ENCODE results near the gene TRIL. TPM values are rescaled to one million over a fixed set of nuclear protein-coding genes. Genes with fewer than 3 reads are reported as not detected.

Gene TRIL
- total and polyA plus RNA-seq, 2 of the 13 experiments (the other 11 are each of a cell fraction or from before 2014, with no cell fraction given), result 0.18 to 0.40 TPM

GRCh38 chr7:28955718-28956607 lies 2.2 kb downstream of the TRIL start (continued):
- TF ChIP-seq, protein P1, sequence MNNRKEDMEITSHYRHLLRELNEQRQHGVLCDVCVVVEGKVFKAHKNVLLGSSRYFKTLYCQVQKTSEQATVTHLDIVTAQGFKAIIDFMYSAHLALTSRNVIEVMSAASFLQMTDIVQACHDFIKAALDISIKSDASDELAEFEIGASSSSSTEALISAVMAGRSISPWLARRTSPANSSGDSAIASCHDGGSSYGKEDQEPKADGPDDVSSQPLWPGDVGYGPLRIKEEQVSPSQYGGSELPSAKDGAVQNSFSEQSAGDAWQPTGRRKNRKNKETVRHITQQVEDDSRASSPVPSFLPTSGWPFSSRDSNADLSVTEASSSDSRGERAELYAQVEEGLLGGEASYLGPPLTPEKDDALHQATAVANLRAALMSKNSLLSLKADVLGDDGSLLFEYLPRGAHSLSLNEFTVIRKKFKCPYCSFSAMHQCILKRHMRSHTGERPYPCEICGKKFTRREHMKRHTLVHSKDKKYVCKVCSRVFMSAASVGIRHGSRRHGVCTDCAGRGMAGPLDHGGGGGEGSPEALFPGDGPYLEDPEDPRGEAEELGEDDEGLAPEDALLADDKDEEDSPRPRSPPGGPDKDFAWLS (CRISPR knock-in tag; IDR thresholded peaks at IDR 0.05; ENCODE audit: borderline replicate concordance), result no peak
- peak; percentile 93; the same call in 1 of the 2 replicates for TF ChIP-seq PAX8 (CRISPR knock-in tag; IDR thresholded peaks at IDR 0.05; ENCODE audit: borderline replicate concordance)
- TF ChIP-seq, protein P2, sequence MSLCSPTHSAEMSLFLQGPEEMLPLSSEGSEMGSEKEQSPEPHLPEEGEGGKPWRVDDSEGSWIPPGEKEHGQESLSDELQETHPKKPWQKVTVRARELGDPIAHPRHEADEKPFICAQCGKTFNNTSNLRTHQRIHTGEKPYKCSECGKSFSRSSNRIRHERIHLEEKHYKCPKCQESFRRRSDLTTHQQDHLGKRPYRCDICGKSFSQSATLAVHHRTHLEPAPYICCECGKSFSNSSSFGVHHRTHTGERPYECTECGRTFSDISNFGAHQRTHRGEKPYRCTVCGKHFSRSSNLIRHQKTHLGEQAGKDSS (CRISPR knock-in tag; IDR thresholded peaks at IDR 0.05; ENCODE audit: borderline replicate concordance, low read depth), result peak; percentile 87
- TF ChIP-seq ZNF724P (CRISPR knock-in tag; IDR thresholded peaks at IDR 0.05; ENCODE audit: borderline replicate concordance), result peak; percentile 94
- peak; percentile 96; the same call in 1 of the 2 replicates for TF ChIP-seq ZNF776 (CRISPR knock-in tag; IDR thresholded peaks at IDR 0.05)
- no peak for TF ChIP-seq HMG20B (CRISPR knock-in tag; conservative IDR thresholded peaks at IDR 0.05)
- TF ChIP-seq, protein P3, sequence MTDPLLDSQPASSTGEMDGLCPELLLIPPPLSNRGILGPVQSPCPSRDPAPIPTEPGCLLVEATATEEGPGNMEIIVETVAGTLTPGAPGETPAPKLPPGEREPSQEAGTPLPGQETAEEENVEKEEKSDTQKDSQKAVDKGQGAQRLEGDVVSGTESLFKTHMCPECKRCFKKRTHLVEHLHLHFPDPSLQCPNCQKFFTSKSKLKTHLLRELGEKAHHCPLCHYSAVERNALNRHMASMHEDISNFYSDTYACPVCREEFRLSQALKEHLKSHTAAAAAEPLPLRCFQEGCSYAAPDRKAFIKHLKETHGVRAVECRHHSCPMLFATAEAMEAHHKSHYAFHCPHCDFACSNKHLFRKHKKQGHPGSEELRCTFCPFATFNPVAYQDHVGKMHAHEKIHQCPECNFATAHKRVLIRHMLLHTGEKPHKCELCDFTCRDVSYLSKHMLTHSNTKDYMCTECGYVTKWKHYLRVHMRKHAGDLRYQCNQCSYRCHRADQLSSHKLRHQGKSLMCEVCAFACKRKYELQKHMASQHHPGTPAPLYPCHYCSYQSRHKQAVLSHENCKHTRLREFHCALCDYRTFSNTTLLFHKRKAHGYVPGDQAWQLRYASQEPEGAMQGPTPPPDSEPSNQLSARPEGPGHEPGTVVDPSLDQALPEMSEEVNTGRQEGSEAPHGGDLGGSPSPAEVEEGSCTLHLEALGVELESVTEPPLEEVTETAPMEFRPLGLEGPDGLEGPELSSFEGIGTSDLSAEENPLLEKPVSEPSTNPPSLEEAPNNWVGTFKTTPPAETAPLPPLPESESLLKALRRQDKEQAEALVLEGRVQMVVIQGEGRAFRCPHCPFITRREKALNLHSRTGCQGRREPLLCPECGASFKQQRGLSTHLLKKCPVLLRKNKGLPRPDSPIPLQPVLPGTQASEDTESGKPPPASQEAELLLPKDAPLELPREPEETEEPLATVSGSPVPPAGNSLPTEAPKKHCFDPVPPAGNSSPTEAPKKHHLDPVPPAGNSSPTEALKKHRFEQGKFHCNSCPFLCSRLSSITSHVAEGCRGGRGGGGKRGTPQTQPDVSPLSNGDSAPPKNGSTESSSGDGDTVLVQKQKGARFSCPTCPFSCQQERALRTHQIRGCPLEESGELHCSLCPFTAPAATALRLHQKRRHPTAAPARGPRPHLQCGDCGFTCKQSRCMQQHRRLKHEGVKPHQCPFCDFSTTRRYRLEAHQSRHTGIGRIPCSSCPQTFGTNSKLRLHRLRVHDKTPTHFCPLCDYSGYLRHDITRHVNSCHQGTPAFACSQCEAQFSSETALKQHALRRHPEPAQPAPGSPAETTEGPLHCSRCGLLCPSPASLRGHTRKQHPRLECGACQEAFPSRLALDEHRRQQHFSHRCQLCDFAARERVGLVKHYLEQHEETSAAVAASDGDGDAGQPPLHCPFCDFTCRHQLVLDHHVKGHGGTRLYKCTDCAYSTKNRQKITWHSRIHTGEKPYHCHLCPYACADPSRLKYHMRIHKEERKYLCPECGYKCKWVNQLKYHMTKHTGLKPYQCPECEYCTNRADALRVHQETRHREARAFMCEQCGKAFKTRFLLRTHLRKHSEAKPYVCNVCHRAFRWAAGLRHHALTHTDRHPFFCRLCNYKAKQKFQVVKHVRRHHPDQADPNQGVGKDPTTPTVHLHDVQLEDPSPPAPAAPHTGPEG (CRISPR knock-in tag; IDR thresholded peaks at IDR 0.05), result peak; percentile 77
- TF ChIP-seq, protein P4, sequence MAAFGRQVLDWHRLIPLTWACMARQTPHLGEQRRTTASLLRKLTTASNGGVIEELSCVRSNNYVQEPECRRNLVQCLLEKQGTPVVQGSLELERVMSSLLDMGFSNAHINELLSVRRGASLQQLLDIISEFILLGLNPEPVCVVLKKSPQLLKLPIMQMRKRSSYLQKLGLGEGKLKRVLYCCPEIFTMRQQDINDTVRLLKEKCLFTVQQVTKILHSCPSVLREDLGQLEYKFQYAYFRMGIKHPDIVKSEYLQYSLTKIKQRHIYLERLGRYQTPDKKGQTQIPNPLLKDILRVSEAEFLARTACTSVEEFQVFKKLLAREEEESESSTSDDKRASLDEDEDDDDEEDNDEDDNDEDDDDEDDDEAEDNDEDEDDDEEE (CRISPR knock-in tag; IDR thresholded peaks at IDR 0.05), result peak; percentile 93
- TF ChIP-seq HDAC1 (CRISPR knock-in tag; IDR thresholded peaks at IDR 0.05), result peak; percentile 95
- peak; percentile 58 for TF ChIP-seq DR1 (CRISPR knock-in tag; IDR thresholded peaks at IDR 0.05)
- no peak for TF ChIP-seq PAF1 (CRISPR knock-in tag; IDR thresholded peaks at IDR 0.05)
- TF ChIP-seq, protein P5, sequence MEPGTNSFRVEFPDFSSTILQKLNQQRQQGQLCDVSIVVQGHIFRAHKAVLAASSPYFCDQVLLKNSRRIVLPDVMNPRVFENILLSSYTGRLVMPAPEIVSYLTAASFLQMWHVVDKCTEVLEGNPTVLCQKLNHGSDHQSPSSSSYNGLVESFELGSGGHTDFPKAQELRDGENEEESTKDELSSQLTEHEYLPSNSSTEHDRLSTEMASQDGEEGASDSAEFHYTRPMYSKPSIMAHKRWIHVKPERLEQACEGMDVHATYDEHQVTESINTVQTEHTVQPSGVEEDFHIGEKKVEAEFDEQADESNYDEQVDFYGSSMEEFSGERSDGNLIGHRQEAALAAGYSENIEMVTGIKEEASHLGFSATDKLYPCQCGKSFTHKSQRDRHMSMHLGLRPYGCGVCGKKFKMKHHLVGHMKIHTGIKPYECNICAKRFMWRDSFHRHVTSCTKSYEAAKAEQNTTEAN (CRISPR knock-in tag; conservative IDR thresholded peaks at IDR 0.05), result peak; percentile 75; the same call in 1 of the 2 replicates
- no peak for TF ChIP-seq LRRFIP1 (CRISPR knock-in tag; conservative IDR thresholded peaks at IDR 0.05)
- no peak; the same call in 1 of the 2 replicates for TF ChIP-seq ZNF441 (CRISPR knock-in tag; IDR thresholded peaks at IDR 0.05; ENCODE audit: borderline replicate concordance)

Measured in HepG2 (cell line).